ENCODE results near the gene KLK7. TPM values are rescaled to one million over a fixed set of nuclear protein-coding genes. Genes with fewer than 3 reads are reported as not detected.

The KLK7 gene
- total RNA-seq, 1 donor from 2014 or later = not detected

DNA sequence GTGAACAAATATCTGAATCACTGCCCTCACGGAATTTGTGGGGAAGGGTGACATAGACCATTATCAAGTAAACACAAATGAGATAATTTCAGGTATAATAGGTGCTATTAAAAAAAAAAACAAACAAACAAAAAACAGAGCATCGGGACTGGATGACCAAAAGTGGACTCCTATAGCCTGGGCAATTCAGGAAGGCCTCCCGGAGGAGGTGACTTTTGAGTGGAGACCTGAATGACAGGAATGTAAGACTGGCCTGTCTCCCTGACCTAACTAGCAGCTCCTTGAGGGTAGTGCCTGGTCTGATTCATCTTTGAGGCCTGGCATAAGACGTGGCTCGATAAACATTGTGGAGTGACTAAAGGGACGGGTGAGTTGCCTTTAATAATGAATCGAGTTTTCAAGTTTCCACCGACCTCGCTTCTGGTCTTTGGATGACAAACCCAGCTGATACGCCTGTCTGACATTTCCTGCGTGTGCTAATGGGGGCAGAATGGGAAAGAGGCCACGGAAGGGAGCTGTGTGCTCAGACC, 29.0 kb upstream of the KLK7 start:
- no peak for DNase-seq (ENCODE audit: low spot score)

DNA sequence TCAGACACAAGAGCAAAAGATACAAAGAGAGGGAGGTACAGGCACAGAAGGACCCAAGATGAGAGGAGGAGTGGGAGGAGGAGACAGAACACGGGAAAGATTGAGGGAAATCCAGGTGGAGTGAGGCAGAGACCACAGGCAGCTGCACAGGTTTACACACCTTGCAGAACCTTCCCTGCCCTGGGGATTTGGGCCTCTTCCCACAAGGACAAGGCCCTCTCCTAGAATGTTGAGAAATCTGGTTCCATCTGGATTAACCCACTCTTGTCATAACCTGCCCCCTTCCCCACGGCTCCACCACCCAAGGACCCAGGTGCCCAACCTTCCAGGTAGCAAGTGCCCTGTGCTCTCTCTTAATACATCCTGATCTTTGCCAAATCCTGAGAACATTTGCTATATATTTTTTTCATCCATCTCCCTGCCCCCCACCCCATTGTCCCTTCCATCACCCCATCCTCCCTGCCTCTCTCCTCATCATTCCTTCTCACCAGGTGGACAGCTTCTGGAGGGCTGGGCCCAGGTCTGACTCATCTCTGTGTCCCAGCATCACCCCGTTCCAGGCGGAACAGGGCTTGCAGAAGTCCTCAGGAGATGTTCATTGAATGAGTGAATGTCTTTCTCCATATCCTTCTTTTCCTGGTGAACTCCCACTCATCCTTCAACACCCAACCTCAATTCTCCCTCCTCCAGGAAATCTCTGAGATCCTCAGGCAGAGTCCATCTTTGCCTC, 26.5 kb upstream of the KLK7 start:
- peak; percentile 57 for DNase-seq (ENCODE audit: low spot score)

DNA sequence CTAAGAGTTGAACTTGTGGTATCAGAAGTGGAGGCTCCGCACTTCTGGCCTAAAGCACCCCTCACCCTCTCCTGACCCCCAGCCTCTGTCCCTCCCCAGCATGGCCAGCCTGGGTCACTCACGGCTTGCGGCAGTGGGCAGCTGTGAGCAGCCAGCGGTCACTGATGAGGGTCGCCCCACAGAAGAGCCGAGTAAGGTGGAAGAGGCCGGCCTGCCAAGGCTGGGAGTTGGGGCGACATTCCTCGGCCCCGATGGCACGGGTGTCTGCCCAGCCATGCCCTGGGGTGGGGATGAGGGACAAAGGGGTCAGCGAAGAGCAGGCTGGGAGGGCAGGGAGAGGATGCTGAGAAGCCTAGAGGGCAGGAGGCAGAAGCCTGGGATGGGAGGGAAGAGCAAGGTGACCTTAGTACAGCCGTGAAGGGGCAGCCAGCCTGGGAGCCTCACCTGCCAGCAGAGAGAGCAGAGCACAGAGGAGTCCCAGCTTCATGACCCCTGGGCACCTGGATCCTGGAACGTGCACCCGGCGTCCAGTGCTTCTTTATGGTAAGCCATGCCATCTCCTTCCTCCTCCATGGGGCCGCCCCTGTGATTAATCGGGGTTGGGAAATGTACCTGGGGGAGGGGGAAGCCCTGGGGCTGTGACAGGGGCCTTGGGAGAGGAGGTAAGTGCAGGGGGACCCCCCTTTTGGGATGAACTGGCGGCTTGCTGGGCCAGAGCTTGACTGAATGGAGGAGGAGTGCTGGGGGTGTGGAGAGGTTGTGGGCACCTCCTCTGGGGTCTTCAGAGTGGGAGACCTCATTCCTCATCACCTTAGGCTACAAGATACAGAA, 25.6 kb upstream of the KLK7 start:
- peak; percentile 85 for DNase-seq (ENCODE audit: low spot score)

DNA sequence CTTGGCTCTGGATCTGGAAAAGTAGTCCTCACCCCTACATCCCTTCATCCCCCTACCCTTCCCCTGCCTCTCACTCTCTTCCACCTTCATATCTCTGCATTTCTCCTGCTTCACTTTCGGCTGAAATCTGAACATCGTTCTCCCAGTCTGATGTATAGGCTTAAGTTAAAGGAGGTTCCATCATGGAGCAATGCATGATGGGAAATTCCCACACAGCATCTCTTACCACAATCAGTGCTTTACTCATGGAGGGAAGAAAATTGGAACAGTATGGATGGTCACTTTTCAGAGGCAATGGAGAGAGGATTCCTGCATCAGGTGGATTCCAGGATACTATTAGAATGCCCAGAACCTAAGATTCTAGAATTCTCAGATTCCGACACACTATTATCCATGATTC, 23.8 kb upstream of the KLK7 start:
- DNase-seq (ENCODE audit: low spot score) = no peak

DNA sequence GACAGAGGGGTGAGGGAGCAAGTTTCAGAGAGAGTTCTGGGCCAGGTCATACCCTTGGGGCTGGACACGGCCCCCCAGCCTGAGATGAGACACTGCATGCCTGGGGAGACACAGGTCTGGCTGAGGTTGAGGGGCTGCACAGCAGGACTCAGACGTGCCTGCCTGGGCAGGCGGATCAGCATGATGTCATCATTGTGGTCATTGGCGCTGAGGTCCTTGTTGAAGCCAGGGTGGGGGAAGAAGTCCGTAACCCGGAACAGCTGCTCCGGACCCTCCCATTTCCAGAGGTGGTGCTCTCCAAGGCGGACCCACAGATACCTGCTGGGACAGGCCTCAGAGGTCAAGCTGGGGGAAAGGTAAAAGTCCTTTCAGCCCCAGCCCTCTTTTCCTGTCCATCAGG, 22.7 kb upstream of the KLK7 start:
- DNase-seq (ENCODE audit: low spot score) = peak; percentile 39

DNA sequence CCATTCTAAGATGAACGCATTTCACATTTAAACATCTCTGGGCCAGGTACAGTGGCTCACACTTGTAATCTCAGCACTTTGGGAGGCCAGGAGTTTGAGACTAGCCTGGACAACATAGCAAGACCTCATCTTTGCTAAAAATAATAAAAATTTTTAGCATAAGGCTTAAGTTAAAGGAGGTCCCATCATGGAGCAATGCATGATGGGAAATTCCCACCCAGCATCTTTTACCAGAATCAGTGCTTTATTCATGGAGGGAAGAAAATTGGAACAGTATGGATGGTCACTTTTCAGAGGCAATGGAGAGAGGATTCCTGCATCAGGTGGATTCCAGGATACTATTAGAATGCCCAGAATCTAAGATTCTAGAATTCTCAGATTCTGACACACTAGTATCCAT, 21.5 kb upstream of the KLK7 start:
- no peak for DNase-seq (ENCODE audit: low spot score)

DNA sequence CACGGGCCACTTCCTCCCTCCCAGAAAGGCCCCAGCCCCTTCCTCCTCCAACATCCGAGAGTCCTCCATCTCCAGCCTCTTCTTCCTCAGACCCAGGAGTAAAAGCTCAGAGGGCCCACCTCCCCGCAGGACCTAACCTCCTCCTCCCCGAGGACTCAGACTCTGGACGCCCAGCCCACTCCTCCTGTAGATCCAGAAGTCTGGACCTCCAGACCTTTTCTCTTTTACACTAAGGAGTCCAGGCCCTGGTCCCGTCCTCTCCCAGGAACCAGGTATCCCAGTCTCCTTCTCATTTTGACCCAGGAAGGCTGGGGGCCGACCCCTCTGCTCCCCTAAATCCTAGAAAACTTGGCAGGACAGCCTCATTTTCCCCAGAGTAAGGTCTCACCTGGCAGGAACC, 19.6 kb upstream of the KLK7 start:
- peak; percentile 82 for DNase-seq (ENCODE audit: low spot score)

DNA sequence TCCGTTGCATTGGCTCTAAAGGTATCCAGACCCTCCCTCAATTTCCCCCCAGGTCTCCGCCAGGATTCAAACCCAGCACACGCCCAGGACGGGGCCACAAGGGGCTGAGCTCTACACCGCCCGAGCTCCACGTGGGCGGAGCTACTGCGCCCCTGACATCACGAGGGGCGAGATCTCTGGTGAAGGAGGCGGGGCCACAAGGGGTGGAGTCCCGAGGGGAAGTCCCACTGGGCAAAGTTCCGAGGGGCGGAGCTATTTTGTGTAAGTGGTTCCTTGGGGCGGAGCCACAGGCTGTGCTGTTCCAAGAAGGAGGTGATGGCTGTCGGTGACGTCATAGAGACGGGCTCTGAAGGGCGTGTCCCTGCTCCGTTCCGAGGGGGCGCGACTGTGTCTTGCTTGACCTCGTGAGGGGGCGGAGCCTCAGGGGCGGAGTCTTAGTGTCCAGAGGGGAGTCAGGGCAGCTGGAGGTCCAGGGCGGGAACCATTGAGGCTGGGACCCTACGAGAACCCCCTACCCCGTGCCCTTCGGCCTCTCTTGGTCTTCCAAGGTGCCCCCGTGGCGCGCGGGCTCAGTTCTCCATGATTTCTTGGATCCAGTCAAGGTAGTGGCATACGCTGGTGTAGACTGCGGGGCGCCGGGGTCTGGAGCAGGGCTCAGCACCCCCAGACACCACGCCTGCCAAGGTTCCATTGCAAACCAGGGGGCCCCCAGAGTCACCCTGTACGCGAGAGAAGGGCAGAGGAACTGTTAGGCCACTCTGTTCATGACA, 19.0 kb upstream of the KLK7 start:
- peak; percentile 71 for DNase-seq (ENCODE audit: low spot score)

DNA sequence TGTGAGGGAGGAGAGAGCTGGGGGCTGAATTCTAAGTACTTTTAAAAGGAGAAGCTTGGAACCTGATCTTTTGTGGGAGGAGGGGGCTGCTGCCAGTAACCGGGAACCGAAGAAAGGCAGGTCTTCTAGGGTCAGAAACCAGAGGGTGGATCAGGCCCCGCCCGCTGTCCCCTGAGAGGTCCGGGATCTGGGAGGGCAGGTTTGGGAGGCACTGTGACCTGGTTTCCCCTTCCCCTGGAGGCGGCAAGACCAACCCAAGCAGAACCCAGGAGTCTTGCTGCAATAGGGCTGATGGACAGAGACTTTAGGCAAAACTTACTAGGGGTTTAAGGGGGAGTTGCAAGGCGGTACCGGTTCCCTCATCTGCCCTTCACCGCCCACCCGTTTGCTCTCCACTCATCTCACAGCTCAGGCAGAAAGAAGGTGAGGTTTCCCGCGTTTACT, 18.4 kb upstream of the KLK7 start:
- peak; percentile 60 for DNase-seq (ENCODE audit: low spot score)

DNA sequence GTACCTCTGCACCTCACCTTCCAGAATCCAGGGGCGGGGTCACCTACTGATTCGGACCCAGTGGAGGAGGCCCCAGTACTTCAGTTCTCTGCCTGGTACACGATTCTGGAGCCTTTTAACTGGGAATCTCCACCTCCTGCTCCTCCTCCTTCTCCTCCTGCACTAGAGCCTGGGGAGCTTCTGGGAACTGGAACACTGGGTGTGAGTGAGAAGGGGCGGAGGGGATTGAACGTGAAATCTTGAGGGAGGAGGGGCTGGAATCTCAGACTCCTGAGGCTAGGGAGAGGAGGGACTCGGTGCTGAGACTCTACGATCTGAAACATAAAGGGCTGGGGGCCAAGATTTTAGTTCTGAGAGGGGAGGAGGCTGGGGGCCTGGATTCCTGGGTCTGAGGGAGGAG, 17.8 kb upstream of the KLK7 start, which contains the start of gene KLK8:
TSS of gene KLK8 (minus strand) at position 90 of the 400 bp plus-strand sequence. CDS start 437 bp downstream, outside the sequence.
- DNase-seq (ENCODE audit: low spot score) = no peak

DNA sequence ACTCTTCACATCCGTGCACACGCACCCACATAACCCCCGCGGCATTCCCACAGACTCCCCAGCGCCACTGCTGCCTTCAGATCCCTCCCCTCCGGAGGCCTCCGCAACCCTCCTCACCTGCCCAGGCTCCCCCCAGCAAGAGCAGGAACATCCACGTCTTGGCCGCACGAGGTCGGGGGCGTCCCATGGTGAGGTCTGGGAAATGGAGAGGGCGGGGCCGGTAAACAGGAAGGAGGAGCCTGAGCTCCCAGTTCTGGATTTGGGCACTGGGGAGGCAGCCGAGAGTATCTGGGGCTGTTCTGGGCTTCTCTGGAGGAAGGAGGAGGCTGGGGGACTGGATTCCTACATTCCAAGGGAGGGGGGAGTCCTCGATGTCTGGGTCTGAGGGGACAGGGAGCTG, 17.3 kb upstream of the KLK7 start:
- DNase-seq (ENCODE audit: low spot score) = peak; percentile 45

DNA sequence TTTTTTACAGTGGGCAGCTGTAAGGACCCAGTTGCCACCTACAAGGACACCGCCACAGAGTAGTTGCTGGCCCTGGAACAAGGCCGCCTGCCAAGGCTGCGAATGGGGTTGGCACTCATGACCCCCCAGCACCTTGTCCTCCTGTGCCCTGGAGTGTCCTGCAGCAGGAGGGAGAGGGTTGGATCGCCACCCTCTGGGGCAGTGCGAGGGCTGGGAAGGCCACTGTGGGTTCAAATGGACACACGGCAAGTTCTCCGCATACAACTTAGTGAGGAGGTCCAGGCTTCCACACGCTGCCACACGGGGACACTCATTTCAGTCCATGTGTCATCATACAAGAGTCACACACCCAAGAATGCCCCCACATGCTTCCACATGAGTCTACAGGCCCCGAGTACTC, 16.7 kb upstream of the KLK7 start:
- peak; percentile 77 for DNase-seq (ENCODE audit: low spot score)

DNA sequence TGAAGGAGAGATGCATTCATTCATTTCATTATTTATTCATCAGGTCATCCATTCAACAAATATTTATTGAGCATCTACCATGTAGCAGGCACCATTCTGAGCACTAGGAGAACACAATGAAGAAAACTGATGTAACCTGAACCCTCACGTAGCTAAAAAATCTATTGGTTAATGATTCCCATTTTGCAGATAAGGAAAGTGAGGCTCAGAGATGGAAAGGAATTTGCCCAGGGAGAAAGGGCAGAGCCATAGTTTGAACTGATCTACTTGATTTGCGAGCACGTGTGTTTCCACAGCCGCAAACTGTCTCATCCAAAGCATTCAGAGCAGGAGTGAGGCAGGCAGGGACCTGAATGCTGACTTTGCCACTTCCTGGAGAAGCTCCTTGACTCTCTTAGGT, 15.0 kb upstream of the KLK7 start:
- DNase-seq (ENCODE audit: low spot score) = no peak

DNA sequence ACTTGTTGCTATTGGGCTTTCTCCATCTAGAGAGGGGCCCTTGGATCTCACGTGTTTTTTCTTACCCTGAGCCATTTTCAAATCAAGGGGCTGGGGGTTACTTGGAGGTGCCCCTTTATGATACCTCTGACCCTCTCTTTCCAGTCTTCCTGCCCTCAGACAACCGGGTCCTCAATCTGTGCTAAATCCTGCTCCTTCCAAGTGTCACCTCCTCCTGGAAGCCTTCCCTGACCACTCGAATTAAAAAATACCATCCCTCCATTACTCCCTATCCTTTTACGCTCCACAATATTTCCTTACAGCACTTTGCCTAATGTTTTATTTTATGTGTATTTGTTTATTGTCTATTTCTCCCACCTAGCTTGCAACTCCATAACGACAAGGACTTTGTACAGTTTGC, 14.3 kb upstream of the KLK7 start:
- peak; percentile 6 for DNase-seq (ENCODE audit: low spot score)

DNA sequence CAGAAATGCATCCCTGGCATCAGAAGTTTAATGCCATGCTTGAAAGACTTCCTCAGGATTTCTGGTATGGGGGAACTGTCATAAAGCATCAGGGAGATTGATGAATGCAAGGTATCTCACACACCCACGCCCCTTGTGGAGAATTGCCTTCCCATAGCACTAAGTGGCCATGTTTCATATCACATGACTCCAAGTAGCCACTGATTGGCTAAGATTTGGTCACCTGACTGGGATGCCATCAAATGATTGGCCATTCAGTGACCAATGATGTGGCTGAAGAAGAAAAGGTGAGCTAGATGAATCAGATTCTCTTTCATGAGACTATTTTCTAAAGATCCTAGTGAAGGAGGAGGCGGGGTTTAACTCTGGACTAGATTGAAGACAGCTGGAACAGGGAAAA, 10.4 kb upstream of the KLK7 start:
- peak; percentile 18 for DNase-seq (ENCODE audit: low spot score)

DNA sequence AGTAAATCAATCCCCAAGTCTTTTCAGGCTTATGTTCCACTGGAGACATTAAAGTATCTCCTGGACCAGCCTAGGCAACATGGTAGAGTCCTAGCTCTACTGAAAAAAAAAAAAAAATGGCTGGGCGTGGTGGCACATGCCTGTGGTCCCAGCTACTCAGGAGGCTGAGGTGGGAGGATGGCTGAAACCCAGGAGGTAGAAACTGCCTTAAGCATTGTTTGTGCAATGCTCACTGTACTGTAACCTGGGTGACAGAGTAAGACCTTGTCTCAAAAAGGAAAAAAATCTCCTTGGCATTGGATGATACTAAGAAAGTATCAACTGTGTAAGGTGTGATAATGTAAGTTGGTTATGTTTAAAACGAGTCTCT, 8.9 kb upstream of the KLK7 start:
- no peak for DNase-seq (ENCODE audit: low spot score)

DNA sequence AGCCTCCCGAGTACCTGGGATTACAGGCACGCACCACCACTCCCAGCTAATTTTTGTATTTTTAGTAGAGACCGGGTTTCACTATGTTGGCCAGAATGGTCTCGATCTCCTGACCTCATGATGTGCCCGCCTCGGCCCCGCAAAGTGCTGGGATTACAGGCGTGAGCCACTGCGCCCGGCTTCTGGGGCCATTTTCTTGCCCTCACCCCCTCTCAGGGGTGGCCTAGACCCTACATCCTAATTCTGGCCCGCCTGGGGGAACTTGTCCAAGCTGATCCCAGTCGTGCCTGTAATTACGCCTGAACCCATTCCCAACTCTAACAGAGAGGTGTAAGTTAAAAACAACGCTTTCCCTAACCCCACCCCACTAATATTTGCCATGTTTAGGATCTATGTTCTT, 699 bp upstream of the KLK7 start:
- DNase-seq (ENCODE audit: low spot score) = peak; percentile 62

DNA sequence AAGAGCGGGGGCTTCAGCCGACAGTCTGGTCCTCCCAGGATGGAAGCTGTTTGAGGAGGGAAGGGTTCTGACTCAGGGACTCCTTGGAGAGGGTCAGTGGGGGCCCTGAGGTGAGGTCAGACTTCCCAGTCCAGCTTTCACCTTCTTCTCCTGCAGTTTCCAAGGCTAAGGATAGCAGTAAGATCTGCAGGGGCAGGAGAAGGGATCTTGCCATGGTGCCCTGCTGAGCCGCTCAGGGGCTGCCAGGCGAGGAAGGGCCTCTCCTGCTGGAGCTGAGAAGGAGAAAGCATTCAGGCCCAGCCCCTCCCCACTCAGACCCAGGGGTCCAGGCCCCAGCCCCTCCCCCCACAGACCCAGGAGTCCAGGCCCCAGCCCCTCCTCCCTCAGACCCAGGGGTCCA, 1.5 kb downstream of the KLK7 start:
- no peak for DNase-seq (ENCODE audit: low spot score)

DNA sequence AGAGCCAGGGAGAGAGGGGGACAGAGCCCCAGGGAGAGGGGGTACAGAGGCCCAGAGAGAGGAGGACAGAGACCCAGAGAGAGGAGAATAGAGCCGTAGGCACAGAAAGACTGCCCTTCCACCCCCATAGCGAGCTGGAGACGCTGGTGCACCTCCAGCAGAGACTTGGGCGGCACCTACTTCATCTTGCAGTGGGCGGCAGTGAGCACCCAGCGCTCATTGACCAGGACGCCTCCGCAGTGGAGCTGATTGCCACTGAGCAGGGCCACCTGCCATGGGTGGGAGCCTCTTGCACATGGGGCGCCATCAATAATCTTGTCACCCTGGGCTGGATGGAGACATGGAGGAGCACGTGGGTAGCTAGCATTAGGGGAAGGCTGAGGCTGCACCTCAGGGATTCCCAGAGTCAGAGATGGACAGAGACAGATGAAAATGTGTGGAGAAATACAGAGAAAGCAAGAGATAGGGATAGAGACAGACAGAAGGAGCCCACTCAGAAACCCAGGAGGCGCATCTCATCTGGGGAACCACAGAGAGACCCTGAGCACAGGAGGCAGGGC, 2.0 kb downstream of the KLK7 start:
- no peak for DNase-seq (ENCODE audit: low spot score)

DNA sequence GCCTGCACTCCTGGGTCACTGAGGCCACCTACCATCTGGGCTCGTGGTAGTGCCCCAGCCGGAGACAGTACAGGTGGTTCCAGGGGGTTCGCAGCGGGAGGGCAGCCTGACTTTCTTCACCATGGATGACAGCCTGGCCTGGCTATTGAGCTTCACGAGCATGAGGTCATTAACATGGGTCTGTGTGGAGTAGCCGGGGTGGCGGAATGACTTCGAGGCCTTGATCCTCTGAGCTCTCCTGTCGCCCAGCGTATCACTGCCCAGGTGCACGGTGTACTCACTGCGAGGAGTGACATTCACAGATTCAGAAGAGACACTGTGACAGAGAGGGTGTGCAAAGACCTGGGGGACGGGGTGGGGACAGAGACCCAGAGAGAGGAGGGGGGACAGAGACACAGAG, 3.5 kb downstream of the KLK7 start:
- no peak for DNase-seq (ENCODE audit: low spot score)

DNA sequence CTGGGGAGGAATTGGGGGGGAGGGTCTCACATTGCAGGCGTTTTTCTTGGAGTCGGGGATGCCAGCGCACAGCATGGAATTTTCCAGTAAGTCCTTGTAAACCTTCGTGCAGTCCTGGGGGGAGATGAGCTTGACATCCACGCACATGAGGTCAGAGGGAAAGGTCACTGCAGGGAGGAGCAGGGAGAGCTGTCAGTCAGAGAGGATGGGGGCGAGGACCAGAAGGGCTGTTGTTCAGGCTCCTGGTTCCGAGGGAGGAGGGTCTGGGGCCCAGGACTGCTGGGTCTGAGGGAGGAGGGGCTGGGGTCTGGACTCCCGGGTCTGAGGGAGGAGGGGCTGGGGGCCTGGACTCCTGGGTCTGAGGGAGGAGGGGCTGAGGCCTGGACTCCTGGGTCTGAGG, 4.0 kb downstream of the KLK7 start:
- no peak for DNase-seq (ENCODE audit: low spot score)

Data from mesenteric fat pad (tissue), 1 donor.